GM18870 (cell line): Measurements from ENCODE around the gene HS3ST6.
"Not testable (repeated sequence)": the region's sequence is repeated elsewhere in the genome, so short reads cannot be mapped to it uniquely, and the experiment has no call there.

Experiments used
- ATAC-seq: cut with Tn5 transposase; IDR thresholded peaks from one replicate; pipeline ENCODE4 v1.9.1; 2021; ENCODE audit warnings: moderate library complexity; ENCODE audit not compliant: unreplicated experiment

Gene HS3ST6

GRCh38 chr16:1884155-1884760, 34.0 kb downstream of the HS3ST6 start:
- ATAC-seq, result no peak

DNA sequence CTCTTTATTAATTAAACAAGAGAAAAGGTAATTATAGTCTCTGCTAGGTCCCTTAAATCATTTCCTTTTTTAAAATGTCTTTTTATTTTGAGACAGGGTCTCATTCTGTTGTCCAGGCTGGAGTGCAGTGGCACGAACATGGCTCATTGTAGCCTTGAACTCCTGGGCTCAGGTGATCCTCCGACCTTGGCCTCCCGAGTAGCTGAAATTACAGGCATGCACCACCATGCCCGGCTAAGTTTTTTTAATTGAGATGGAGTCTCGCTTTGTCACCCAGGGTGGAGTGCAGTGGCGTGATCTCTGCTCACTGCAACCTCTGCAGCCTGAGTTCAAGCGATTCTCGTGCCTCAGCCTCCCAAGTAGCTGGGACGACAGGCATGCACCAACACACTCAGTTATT, 37.0 kb downstream of the HS3ST6 start:
- ATAC-seq, result not testable (repeated sequence)

DNA sequence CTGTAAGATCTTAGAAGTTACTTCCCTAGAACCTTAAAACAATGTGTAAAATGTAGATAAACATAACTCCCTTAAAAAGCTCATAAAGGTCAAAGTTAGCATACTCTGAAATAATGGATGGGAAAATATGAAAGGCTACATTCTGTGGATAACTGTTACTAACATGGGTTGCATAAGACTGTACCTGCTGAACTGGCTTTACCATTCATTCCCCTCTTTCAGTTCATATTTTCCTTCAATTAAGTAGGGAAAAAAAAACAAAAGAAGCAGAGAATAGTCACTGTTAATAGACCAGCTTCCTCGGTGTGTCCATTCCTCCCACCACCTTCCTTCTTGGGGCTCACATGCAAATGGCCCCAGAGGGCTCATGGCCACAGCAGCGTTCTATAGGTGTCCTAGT, 38.7 kb downstream of the HS3ST6 start:
- ATAC-seq, result no peak

GRCh38 chr16:1878256-1878655, 40.0 kb downstream of the HS3ST6 start:
- no peak for ATAC-seq

DNA sequence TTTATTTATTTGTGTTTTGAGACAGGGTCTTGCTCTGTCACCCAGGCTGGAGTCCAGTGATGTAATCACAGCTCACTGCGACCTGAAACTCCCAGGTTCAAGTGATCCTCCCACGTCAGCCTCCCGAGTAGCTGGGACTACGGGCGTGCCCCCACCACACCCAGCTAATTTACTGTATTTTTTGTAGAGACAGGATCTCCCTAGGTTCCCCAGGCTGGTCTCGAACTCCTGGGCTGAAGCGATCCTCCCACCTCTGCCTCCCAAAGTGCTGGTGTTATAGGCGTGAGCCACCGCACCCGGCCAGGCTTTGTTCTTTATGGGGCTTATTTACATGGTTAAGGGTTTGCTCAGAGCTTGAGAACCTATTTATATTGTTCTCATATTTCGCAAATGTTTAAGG, 40.4 kb downstream of the HS3ST6 start:
- no peak for ATAC-seq

GRCh38 chr16:1877089-1877488, 41.1 kb downstream of the HS3ST6 start:
- ATAC-seq, result no peak

DNA sequence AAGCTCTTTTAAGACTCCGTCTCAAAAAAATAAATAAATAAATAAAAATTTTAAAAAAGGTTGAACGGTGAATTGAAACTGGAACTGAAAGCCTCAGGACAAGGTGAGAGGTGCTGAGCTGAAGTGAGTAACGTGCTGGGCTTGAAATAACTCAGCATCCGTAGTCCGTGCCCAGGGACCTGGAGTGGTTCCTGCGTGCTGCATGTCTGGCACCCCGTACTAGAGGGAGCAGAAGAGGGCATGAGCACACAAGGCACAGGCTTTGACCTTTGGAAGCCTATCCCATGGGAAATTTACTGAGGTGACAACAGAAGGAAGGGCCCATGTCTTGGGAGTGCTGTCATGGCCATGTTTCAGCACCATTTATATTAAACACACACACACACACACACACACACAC, 41.7 kb downstream of the HS3ST6 start:
- ATAC-seq, result no peak

- ATAC-seq, result not testable (repeated sequence)
Observed at GRCh38 chr16:1876066-1876465, 42.1 kb downstream of the HS3ST6 start.

GRCh38 chr16:1874854-1875253, 43.4 kb downstream of the HS3ST6 start:
- ATAC-seq, result no peak

DNA sequence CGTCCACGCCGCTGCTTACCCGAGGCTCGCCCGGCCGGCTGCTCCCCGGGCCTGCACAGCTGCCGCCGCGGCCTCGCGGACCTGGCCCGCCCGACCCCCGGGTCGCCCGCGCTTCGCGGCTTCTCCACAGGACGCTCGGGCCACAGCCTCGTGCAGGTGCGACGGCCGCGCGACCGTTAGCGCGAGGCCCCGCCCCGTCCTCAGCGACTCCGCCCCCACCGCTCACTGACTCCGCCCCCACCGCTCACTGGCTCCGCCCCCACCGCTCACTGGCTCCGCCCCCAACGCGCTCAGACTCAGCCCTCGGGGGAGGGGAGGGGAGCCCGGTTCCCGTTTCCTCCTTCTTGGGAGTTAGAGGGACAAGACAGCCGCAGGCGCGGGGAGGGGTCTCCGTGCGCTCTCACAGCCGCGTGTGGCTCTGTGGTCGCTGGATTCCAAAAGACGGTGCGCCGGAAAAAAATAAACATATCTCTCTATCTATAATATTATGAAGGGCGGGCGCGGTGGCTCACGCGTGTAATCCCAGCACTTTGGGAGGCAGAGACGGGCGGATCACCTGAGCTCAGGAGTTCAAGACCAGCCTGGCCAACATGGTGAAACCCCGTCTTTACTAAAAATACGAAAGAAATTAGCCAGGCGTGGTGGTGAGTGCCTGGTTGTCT, 46.1 kb downstream of the HS3ST6 start, which contains the start of gene MEIOB:
MEIOB (minus strand) TSS at position 191 of the 662 bp plus-strand sequence. CDS start 3,989 bp downstream, outside the sequence.
- ATAC-seq, result no peak

GRCh38 chr16:1870365-1871082, 47.7 kb downstream of the HS3ST6 start:
- ATAC-seq, result no peak

- ATAC-seq, result no peak
Observed at GRCh38 chr16:1865902-1866690, 52.1 kb downstream of the HS3ST6 start.

GRCh38 chr16:1863681-1864460, 54.3 kb downstream of the HS3ST6 start:
- no peak for ATAC-seq

- ATAC-seq, result no peak
Observed at GRCh38 chr16:1862394-1862793, 55.8 kb downstream of the HS3ST6 start.

GRCh38 chr16:1861730-1862129, 56.5 kb downstream of the HS3ST6 start:
- no peak for ATAC-seq
